GM06990 (cell line): Measurements from ENCODE around the gene LHFPL3.

ENCODE experiments used
- DNase-seq: peaks from one replicate; pipeline ENCODE4 v3.0.0-alpha.2; 2011; ENCODE audit not compliant: insufficient read length; ENCODE audit errors: extremely low read depth
- H3K27me3 ChIP-seq: replicated peaks from 2 replicates; pipeline ENCODE4 v1.6.0; 2011; ENCODE audit warnings: low read length; ENCODE audit not compliant: control insufficient read depth, insufficient read depth
- H3K36me3 ChIP-seq: 2 replicates; pipeline ENCODE4 v1.5.1; 2011; ENCODE audit warnings: low read length; ENCODE audit not compliant: control insufficient read depth, insufficient read depth
- H3K4me3 ChIP-seq: replicated peaks from 2 replicates; pipeline ENCODE4 v1.5.1; 2011; ENCODE audit warnings: low read depth, mild to moderate bottlenecking, control low read depth, low read length
- TF ChIP-seq, protein P1 (sequence below): IDR thresholded peaks from 2 replicates; pipeline ENCODE4 v1.5.1; 2011; ENCODE audit warnings: low read length, control low read depth, mild to moderate bottlenecking, inconsistent platforms; ENCODE audit not compliant: insufficient read depth, poor library complexity, severe bottlenecking

Gene LHFPL3

DNA sequence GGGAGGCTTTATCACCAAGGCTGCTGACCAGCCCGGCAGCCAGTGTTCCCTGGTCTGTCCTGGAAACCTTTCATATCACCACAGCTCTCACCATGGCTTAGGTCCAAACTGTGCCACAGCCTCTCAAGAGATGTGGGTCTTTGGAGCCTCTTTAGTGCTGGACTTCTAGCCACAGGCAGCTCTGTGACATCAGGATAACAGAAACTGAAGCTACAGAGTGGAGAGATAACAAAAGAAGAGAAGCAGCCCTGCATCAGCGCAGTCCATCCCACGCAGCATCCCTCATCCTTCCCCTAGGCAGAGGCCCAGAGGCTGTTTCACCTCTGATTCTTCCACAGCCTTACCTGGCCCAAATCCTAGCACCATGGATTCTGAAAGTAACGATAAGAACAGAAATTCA lies 497.7 kb downstream of the LHFPL3 start:
- Histone ChIP-seq H3K27me3 (no peaks in the 10 kb centered on the region), H3K36me3 (no peaks in the 10 kb centered on the region), H3K4me3 (no peak overlapping the region)
- no peak for DNase-seq
- TF ChIP-seq, protein P1, sequence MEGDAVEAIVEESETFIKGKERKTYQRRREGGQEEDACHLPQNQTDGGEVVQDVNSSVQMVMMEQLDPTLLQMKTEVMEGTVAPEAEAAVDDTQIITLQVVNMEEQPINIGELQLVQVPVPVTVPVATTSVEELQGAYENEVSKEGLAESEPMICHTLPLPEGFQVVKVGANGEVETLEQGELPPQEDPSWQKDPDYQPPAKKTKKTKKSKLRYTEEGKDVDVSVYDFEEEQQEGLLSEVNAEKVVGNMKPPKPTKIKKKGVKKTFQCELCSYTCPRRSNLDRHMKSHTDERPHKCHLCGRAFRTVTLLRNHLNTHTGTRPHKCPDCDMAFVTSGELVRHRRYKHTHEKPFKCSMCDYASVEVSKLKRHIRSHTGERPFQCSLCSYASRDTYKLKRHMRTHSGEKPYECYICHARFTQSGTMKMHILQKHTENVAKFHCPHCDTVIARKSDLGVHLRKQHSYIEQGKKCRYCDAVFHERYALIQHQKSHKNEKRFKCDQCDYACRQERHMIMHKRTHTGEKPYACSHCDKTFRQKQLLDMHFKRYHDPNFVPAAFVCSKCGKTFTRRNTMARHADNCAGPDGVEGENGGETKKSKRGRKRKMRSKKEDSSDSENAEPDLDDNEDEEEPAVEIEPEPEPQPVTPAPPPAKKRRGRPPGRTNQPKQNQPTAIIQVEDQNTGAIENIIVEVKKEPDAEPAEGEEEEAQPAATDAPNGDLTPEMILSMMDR, result no peak

DNA sequence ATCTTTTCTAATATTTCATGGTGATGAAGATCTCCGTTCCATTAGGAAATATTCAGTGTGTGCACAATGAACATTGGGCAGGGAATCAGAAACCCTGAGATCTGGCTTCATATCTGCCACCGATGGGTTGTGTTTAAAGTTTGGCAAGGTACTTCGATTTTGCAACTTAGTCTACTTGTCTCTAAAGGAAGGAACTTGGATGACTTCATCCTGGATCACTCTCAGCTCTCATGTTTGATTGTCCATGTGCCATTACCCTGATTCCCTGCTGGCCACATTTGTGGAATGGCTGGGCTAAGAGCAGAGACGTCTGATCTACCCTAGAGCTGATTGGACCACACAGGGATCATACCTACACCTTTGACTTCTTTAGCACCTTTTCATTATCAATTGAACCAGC lies 508.6 kb downstream of the LHFPL3 start:
- H3K27me3 ChIP-seq, result no peaks in the 10 kb centered on the region; the same call in 1 of the 2 replicates
- no peaks in the 10 kb centered on the region for H3K36me3 ChIP-seq
- H3K4me3 ChIP-seq, result no peak overlapping the region
- TF ChIP-seq, protein P1, result no peak
- no peak for DNase-seq

DNA sequence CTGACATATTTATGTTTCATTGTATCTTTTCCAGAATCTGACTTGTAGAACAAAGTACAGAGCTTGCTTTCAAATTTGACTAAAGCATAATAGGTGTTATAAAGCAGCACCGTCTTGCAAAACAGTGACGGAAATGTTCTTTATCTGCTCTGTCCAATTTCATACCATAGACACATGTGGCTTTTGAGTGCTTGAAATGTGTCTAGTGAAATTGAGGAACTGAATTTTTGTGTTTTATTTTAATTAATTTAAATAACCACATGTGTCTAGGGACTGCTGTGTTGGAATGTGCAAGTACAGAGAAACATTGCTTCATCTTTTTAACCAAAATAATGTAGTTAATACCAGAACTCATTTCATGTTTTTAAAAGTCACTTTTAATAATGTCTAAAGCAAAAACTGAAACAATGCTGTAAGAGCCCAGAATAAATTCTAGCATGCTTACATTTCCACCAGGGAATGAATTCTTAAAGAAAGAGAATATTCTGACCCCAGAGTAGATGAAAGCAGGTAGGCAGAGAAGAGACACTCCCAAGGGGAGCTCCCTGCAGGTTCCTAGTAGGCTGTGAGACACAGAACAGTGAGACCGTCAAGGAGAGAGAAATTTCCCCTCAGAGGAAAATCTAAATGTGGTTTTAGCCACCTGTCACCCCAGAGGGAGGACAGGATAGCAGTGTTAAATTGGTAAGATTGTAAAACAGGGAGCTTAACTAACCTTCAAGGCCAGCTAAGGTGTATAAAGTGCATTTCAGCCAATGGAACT lies 510.3 kb downstream of the LHFPL3 start:
- TF ChIP-seq, protein P1, result no peak
- DNase-seq, result no peak
- Histone ChIP-seq H3K4me3 (no peak overlapping the region), H3K27me3 (no peaks in the 10 kb centered on the region; the same call in 1 of the 2 replicates), H3K36me3 (no peaks in the 10 kb centered on the region)

DNA sequence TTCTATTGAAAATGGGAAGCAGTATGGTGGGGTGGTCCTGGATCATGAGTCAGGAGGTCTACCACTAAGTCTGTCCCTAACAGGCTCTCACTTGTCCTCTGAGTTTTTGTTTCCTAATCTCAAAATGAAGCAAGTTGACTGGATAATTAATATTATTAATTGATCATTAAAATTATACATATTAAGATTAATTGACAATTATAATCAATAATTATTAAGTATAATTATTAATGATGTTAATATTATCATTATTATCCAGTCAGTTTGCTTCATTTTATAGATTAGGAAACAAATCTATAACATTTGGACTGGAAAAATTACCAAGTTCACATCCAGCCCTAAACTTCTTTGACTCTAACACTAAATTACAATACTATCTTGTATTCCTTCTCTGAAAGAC lies 511.4 kb downstream of the LHFPL3 start:
- TF ChIP-seq, protein P1, result no peak
- Histone ChIP-seq H3K4me3 (no peak overlapping the region), H3K27me3 (no peaks in the 10 kb centered on the region; the same call in 1 of the 2 replicates), H3K36me3 (no peaks in the 10 kb centered on the region)
- DNase-seq, result no peak

DNA sequence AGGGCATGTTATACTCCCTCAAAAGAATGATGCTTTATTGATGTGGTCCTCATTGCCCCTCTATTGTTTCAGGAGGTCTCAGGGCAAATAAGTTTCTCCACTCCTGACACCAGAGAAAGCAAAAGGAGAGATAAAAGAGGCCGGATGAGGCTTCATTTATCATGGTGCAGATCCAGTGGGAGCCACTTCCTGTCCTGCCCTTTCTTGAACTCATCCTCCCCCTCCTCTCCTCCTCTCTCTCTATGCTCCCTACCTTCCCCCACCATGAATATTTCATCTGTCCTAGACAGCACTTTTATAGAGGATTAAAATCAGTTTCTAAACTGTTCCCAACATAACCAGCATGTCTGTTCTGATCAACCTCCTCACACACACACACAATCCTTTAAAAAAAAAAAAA lies 513.4 kb downstream of the LHFPL3 start:
- Histone ChIP-seq H3K36me3 (no peaks in the 10 kb centered on the region), H3K27me3 (no peaks in the 10 kb centered on the region; the same call in 1 of the 2 replicates), H3K4me3 (no peak overlapping the region)
- TF ChIP-seq, protein P1, result no peak
- DNase-seq, result no peak
